GM12801 (cell line): Measurements from ENCODE around the gene ANXA10.

Experiments used
- CTCF ChIP-seq: IDR thresholded peaks from one replicate; pipeline ENCODE4 v1.5.1; 2011; ENCODE audit warnings: control low read depth; ENCODE audit not compliant: insufficient read length; ENCODE audit errors: extremely low read depth

Gene ANXA10

GRCh38 chr4:168197926-168198325 lies 105.6 kb downstream of the ANXA10 start:
- no peak for TF ChIP-seq CTCF

- TF ChIP-seq CTCF, result no peak
These were observed 107.1 kb downstream of the ANXA10 start for GRCh38 chr4:168199260-168199957.

- TF ChIP-seq CTCF, result no peak
These were observed 108.3 kb downstream of the ANXA10 start for GRCh38 chr4:168200685-168201084.

GRCh38 chr4:168203233-168203911 lies 111.0 kb downstream of the ANXA10 start:
- no peak for TF ChIP-seq CTCF

- no peak for TF ChIP-seq CTCF
These were observed 116.7 kb downstream of the ANXA10 start for GRCh38 chr4:168208957-168209614.

GRCh38 chr4:168212656-168213055 lies 120.3 kb downstream of the ANXA10 start:
- TF ChIP-seq CTCF, result no peak

- TF ChIP-seq CTCF, result no peak
These were observed 126.3 kb downstream of the ANXA10 start for GRCh38 chr4:168218645-168219044.
